NCI-H2107 (cell line): ENCODE results near the gene M6PR.
"Not testable (repeated sequence)": the region's sequence is repeated elsewhere in the genome, so short reads cannot be mapped to it uniquely, and the experiment has no call there.

ENCODE experiments used
- DNase-seq: peaks from one replicate; lab custom pipeline; 2025; lab: John Stamatoyannopoulos, UW

The M6PR gene

DNA sequence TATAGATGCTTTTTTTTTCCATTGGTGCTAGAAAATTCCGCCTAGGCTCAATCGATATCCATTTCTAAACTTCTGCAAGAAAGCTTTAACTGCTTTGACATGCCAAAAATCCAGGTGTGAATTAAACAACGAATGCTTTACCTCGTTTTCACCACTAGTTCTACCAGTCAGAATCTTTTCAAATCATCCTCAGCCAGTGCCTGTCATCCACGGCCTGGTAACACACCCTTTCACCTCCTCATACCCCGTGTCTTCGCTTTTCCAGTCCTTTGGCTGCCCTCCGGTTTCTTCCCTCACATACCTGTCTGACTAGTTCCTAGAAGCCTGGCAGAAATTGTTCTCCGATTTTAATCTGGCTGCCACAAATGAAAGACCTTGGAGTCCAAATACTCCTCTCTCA lies 36.5 kb downstream of the M6PR start:
- DNase-seq: no peak

GRCh38 chr12:8911606-8912268 lies 37.7 kb downstream of the M6PR start:
- DNase-seq: no peak

DNA sequence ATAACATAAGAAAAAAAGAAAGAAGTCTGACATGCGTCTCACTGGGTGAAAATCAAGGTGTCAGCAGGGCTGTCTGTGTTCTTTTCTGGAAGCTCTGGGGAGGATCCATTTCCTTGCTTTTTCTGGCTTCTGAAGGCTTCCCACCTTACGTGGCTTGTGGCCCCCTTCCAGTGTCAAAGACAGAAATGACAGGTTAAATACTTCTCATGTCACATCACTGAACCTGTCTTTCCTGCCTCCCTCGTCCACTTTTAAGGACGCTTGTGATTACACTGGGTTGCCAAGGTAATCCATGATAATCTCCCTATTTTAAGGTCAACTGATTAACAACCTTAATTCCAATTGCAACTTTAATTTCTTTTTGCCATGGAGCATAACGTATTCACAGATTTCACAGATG lies 39.7 kb downstream of the M6PR start:
- no peak for DNase-seq

DNA sequence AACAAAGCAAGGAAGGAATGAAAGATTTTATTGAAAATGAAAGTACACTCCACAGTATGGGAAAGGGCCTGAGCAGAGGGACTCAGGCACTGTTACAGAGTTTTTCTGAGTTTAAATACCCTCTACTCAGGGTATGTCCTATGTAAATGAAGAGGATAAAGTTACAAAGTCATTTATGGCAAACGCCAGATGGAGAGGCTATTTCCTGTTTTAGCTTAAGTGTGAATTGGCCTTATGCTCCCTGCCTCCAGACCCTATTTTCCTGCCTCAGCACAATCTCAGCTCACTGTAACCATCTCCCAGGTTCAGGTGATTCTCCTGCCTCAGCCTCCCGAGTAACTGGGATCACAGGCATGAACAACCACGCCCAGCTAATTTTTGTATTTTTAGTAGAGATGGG lies 41.9 kb downstream of the M6PR start:
- DNase-seq: no peak

DNA sequence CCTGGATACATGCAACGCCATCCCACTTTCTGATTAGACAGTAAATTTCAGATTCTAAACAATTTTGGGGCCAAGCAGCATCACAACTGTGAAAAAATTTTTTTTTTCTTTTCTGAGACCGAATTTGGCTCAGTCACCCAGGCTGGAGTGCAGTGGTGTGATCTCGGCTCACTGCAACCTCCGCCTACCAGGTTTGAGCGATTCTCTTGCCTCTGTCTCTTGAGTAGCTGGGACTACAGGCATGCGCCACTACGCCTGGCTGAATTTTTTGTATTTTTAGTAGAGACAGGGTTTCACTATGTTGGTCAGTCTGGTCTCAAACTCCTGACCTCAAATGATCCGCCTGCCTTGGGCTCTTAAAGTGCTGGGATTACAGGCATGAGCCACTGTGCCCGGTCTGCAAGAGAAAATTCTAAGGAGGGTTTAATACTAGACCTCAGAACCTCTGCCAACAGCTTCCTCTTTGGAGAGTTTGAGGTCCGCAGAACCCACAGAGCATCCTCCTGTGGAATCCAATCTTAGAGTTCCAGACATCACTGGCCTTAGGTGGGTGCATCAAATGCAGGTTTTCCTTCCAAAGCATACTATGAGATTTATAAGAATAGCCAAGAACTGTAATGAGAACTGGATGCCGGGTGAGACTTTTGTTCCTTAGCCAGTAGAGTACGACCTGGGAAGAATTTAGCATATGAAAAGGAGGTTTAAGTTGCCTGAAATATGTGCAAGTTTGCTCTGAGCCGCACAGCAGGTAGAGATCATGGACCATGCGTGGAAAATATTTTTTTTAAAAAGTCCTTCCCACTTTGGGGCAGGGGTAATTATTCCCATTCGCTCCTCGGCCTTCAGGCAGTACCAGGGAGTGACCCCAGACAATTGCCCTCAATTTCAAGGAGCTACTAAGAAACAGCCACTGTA lies 42.9 kb downstream of the M6PR start:
- no peak for DNase-seq

DNA sequence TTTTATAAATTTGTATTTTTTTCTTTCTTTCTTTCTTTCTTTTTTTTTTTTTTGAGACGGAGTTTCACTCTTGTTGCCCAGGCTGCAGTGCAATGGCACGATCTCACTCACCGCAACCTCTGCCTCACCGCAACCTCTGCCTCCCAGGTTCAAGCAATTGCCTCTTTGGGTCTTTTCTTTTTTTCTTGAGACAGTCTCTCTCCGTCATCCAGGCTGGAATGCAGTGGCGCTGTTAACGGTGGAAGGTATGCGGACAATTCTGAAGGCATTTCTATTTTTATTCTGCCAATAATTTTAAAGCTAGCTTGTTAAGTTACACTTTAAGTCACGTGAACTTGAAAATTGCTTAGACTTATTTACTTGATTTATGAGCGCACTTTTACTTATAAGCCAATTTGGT lies 43.9 kb downstream of the M6PR start:
- no peak for DNase-seq

DNA sequence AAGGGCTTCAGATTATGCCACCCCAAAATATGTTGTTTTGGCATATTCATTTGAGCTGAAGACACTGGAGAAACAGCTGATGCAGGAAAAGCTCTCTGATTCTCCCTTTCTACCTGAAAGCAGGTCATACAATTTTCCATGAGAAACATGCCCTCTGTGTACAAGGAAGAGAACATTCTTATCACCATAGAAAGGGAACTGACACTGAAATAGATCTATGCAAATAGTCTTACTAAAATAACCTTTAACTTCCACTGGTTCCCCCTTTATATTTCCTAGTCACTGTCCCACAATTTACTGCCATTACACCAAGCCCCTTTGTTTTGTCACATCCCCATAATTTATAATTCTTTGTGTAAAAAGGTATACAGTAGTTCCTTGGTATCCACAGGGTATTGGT lies 44.8 kb downstream of the M6PR start:
- no peak for DNase-seq

DNA sequence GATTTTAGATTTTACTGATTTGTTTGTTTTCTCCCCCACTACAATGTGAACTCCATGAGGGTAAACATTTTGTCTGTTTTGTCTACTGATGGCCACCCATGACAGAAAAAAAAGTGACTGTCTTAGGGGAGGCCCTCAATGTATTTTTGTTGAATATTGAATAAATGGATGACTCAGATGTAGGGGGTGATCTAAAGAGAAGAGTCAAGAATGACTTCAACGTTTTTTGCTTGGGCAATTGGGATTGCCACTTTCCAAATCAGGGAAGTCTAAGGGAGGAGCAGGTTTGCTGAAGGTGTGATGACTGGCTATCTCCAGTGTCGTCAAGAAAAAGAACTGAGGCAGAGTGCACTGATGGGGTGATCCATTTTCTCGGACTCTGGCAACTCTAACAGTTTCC lies 45.8 kb downstream of the M6PR start:
- no peak for DNase-seq

DNA sequence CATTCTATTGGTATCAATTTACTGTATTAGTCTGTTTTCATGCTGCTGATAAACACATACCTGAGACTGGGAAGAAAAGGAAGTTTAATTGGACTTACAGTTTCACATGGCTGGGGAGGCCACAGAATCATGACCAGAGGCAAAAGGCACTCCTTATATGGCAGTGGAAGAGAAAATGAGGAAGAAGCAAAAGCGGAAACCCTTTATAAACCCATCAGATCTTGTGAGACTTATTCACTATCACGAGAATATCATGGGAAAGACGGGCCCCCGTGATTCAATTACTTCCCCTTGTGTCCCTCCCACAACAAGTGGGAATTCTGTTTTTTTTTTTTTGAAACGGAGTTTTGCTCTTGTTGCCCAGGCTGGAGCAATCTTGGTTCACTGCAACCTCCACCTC lies 46.7 kb downstream of the M6PR start:
- DNase-seq: not testable (repeated sequence)

DNA sequence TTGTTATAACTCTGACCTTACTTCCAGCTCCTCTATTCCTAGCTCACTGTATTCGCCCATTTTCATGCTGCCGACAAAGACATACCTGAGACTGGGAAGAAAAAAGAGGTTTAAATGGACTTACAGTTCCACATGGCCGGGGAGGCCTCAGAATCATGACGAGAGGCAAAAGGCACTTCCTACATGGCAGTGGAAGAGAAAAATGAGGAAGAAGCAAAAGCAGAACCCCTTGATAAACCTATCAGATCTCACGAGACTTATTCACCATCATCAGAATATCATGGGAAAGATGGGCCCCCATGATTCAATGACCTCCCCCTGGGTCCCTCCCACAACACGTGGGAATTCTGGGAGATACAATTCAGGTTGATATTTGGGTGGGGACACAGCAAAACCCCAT lies 49.6 kb downstream of the M6PR start:
- DNase-seq: no peak

DNA sequence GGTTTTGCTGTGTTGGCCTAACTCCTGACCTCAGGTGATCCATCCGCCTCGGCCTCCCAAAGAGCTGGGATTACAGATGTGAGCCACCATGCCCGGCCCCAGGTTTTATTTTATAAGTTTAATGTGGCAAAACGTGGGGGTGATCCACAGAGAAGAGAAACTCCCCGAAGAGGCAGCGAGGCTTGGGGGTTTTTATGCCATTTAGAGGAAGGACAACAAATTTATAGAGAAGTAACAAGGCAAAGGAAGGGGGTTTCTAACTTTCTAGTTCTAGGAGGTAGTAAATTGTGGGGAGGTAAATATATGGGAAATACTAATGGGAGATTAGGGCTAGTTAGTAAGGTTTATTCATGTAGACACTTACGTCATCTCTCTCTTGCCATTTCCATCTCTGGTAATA lies 52.4 kb downstream of the M6PR start:
- no peak for DNase-seq

- DNase-seq: no peak
Measured at GRCh38 chr12:8894986-8895385, 54.5 kb downstream of the M6PR start.

- no peak for DNase-seq
Measured at GRCh38 chr12:8894378-8894777, 55.1 kb downstream of the M6PR start.

- DNase-seq: no peak
Measured at GRCh38 chr12:8891976-8892375, 57.5 kb downstream of the M6PR start.
